HG03521 (cell line): ENCODE results near the gene TATDN3.
A peak's percentile ranks its signal among the peaks of the same experiment; 100 is the strongest.
"Not testable (repeated sequence)": the region's sequence is repeated elsewhere in the genome, so short reads cannot be mapped to it uniquely, and the experiment has no call there.

Experiments used
- ATAC-seq: cut with Tn5 transposase; IDR thresholded peaks from one replicate; pipeline ENCODE4 v1.9.1; 2021; ENCODE audit warnings: mild to moderate bottlenecking, moderate library complexity; ENCODE audit not compliant: unreplicated experiment

The TATDN3 gene

GRCh38 chr1:212791676-212792395, at the start of gene TATDN3, which contains the start of gene NSL1:
TATDN3 (plus strand) TSS chr1:212791894; CDS start chr1:212791922, 28 bp downstream.
NSL1 (minus strand) TSS chr1:212791777; CDS start chr1:212791763, 14 bp downstream.
- ATAC-seq, result peak; percentile 77

GRCh38 chr1:212743901-212744475, 47.7 kb upstream of the TATDN3 start:
- ATAC-seq, result no peak

GRCh38 chr1:212745303-212745702, 46.4 kb upstream of the TATDN3 start:
- no peak for ATAC-seq

- no peak for ATAC-seq
Measured at GRCh38 chr1:212746546-212746945, 45.1 kb upstream of the TATDN3 start.

- ATAC-seq, result no peak
Measured at GRCh38 chr1:212749821-212750535, 41.7 kb upstream of the TATDN3 start.

- peak; percentile 27 for ATAC-seq
Measured at GRCh38 chr1:212752252-212752933, 39.3 kb upstream of the TATDN3 start.

GRCh38 chr1:212752934-212753497, 38.7 kb upstream of the TATDN3 start:
- ATAC-seq, result peak; percentile 35

GRCh38 chr1:212753749-212754148, 37.9 kb upstream of the TATDN3 start:
- ATAC-seq, result no peak

- no peak for ATAC-seq
Measured at GRCh38 chr1:212754193-212754592, 37.5 kb upstream of the TATDN3 start.

GRCh38 chr1:212754680-212755079, 37.0 kb upstream of the TATDN3 start:
- ATAC-seq, result no peak

GRCh38 chr1:212759683-212760082, 32.0 kb upstream of the TATDN3 start:
- no peak for ATAC-seq

GRCh38 chr1:212760126-212760823, 31.4 kb upstream of the TATDN3 start:
- ATAC-seq, result no peak

GRCh38 chr1:212762234-212762633, 29.5 kb upstream of the TATDN3 start:
- ATAC-seq, result no peak

GRCh38 chr1:212762839-212763238, 28.9 kb upstream of the TATDN3 start:
- ATAC-seq, result no peak

- ATAC-seq, result not testable (repeated sequence)
Measured at GRCh38 chr1:212764718-212765281, 26.9 kb upstream of the TATDN3 start.

GRCh38 chr1:212766825-212767224, 24.9 kb upstream of the TATDN3 start:
- ATAC-seq, result not testable (repeated sequence)

GRCh38 chr1:212769459-212770167, 22.1 kb upstream of the TATDN3 start:
- no peak for ATAC-seq

- no peak for ATAC-seq
Measured at GRCh38 chr1:212771341-212771740, 20.4 kb upstream of the TATDN3 start.

- ATAC-seq, result no peak
Measured at GRCh38 chr1:212773011-212773410, 18.7 kb upstream of the TATDN3 start.
